Loucy (cell line): ENCODE results near the gene MGA.

Source experiments
- H2AFZ ChIP-seq: fragments of 200-600 bp; sonication (generic); 2 replicates; pipeline ENCODE4 v1.6.0; 2016; ENCODE audit warnings: antibody characterized with exemption, mild to moderate bottlenecking, low read length, moderate library complexity
- H3F3A ChIP-seq: fragments of 200-600 bp; 2 replicates; pipeline ENCODE4 v1.6.0; 2016; ENCODE audit warnings: antibody characterized with exemption, low read depth, mild to moderate bottlenecking
- H3K27me3 ChIP-seq: fragments of 200-600 bp; sonication (generic); 2 replicates; pipeline ENCODE4 v1.6.1; 2014; ENCODE audit warnings: low read length, mild to moderate bottlenecking; ENCODE audit not compliant: insufficient read depth, poor library complexity, severe bottlenecking
- H3K36me3 ChIP-seq: fragments of 200-600 bp; sonication (generic); 2 replicates; pipeline ENCODE4 v1.6.1; 2016; ENCODE audit warnings: low read length; ENCODE audit not compliant: insufficient read depth
- H3K4me1 ChIP-seq: fragments of 200-600 bp; sonication (generic); 2 replicates; pipeline ENCODE4 v1.5.1; 2014; ENCODE audit warnings: low read length, mild to moderate bottlenecking; ENCODE audit not compliant: insufficient read depth, poor library complexity, severe bottlenecking
- H3K4me2 ChIP-seq: fragments of 200-600 bp; sonication (generic); 2 replicates; pipeline ENCODE4 v1.6.0; 2014; ENCODE audit warnings: antibody characterized with exemption, low read length, low read depth, mild to moderate bottlenecking; ENCODE audit not compliant: poor library complexity, severe bottlenecking
- H3K4me3 ChIP-seq: fragments of 200-600 bp; sonication (generic); 2 replicates; pipeline ENCODE4 v1.5.1; 2014; ENCODE audit warnings: low read length, mild to moderate bottlenecking, mixed read lengths; ENCODE audit not compliant: poor library complexity, severe bottlenecking
- H3K79me2 ChIP-seq: fragments of 200-600 bp; sonication (generic); 2 replicates; pipeline ENCODE4 v1.6.1; 2014; ENCODE audit warnings: low read length; ENCODE audit not compliant: insufficient read depth
- H3K9ac ChIP-seq: fragments of 200-600 bp; sonication (generic); 2 replicates; pipeline ENCODE4 v1.6.0; 2014; ENCODE audit warnings: mild to moderate bottlenecking, low read depth, low read length, moderate library complexity; ENCODE audit not compliant: poor library complexity, severe bottlenecking
- H3K9me2 ChIP-seq: fragments of 200-600 bp; sonication (generic); replicated peaks from 2 replicates; pipeline ENCODE4 v1.6.1; 2016; ENCODE audit warnings: low read depth, low read length, mixed read lengths
- H3K9me3 ChIP-seq: fragments of 200-600 bp; sonication (generic); 2 replicates; pipeline ENCODE4 v1.6.1; 2014; ENCODE audit warnings: mild to moderate bottlenecking, antibody characterized with exemption, low read length, low read depth; ENCODE audit not compliant: insufficient read depth
- H4K20me1 ChIP-seq: fragments of 200-600 bp; sonication (generic); 2 replicates; pipeline ENCODE4 v1.6.0; 2014; ENCODE audit warnings: antibody characterized with exemption, low read length, mild to moderate bottlenecking; ENCODE audit not compliant: insufficient read depth, poor library complexity, severe bottlenecking
- EZH2phosphoT487 ChIP-seq: fragments of 200-600 bp; IDR thresholded peaks from 2 replicates; pipeline ENCODE4 v1.6.1; 2018; ENCODE audit warnings: antibody characterized with exemption, mild to moderate bottlenecking, moderate library complexity, borderline replicate concordance
- TF ChIP-seq, protein P1 (sequence below): fragments of 200-600 bp; sonication (generic); conservative IDR thresholded peaks from 2 replicates; pipeline ENCODE4 v1.5.1; 2014; ENCODE audit warnings: mild to moderate bottlenecking, antibody characterized with exemption, low read length

Gene MGA

DNA sequence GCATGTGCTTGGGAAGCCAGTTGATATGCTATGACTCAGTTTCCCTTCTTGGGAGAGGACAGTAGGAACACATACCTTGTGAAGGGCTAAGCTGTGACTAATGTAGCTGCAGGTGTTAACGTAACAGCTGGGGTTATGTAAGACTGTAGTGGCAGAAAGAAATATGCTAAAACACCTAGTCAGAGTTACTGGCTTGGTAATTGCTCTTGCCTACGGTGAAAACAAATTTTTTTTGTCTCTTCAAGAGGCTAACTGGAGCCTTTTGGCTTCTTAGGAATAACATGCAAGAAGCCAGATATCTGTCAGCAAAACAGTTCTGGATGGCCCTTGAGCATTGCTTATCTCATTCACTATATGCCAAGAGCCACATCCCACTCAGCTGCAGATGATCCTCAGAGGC lies 115.4 kb downstream of the MGA start:
- Histone ChIP-seq H3K4me1 (peaks cover 66% of the 10 kb centered on the region), H3K36me3 (no peaks in the 10 kb centered on the region), H3K9me3 (no peaks in the 10 kb centered on the region), H3K4me3 (peak overlapping the region; percentile 95), H3K9me2 (no peaks in the 10 kb centered on the region), H4K20me1 (no peaks in the 10 kb centered on the region), H3F3A (no peaks in the 10 kb centered on the region), H3K9ac (peak overlapping the region; percentile 86), H3K27me3 (no peaks in the 10 kb centered on the region), H3K4me2 (peak overlapping the region; percentile 91), H2AFZ (no peak overlapping the region), H3K79me2 (peaks cover 57% of the 10 kb centered on the region; the same call in 1 of the 2 replicates)
- TF ChIP-seq, protein P1, sequence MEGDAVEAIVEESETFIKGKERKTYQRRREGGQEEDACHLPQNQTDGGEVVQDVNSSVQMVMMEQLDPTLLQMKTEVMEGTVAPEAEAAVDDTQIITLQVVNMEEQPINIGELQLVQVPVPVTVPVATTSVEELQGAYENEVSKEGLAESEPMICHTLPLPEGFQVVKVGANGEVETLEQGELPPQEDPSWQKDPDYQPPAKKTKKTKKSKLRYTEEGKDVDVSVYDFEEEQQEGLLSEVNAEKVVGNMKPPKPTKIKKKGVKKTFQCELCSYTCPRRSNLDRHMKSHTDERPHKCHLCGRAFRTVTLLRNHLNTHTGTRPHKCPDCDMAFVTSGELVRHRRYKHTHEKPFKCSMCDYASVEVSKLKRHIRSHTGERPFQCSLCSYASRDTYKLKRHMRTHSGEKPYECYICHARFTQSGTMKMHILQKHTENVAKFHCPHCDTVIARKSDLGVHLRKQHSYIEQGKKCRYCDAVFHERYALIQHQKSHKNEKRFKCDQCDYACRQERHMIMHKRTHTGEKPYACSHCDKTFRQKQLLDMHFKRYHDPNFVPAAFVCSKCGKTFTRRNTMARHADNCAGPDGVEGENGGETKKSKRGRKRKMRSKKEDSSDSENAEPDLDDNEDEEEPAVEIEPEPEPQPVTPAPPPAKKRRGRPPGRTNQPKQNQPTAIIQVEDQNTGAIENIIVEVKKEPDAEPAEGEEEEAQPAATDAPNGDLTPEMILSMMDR, result no peak
- no peak for TF ChIP-seq EZH2phosphoT487

DNA sequence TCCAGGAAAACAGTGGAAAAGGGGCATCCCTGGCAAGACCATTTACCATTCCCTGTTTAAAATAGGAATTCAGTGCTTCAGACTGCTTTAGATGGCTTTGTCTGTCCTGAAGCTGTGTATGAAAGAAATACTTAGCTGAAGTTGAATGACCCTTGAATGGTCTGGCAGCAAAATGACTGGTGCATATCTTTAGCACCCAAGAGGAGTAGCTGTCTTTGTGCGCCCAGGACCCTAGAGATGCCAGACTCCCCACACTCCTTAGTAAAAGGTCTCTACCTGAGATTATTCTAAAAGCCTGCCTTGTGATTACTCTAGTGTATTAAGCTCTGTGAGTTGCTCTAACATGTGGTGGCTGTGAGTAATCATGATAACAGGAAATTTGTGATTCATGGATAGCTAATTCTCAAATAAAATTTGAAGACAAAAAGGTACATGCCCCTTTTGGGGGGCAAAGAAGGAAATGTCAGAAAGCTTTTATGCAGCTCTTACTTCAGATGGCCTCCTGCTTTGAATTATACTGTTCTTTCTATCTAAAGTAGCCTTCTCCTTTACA lies 117.3 kb downstream of the MGA start:
- H3K79me2 ChIP-seq, result peaks cover 67% of the 10 kb centered on the region
- peak overlapping the region; percentile 86 for H3K9ac ChIP-seq

DNA sequence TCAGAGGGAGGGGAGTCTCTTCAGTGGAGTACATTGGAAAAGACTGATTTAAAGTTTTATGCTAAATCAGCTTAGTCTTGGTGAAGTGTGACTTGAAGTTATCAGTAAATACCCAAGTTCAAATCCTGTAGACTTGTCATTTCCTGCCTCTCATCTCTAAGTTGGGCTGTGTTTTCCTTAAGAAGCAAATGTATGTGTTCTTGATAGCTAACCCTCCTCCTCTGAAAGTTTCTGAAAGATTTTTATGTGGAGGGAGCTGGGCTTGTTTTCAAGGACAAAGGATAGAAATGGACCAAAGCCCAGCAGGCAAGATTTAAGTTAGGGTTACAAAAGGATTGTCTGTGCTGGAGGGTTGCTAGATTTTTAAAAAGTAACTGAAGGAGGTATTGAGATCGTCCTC lies 118.3 kb downstream of the MGA start:
- Histone ChIP-seq H3K79me2 (peaks cover 71% of the 10 kb centered on the region), H3K9me3 (no peaks in the 10 kb centered on the region), H3K9ac (peak overlapping the region; percentile 86), H3K4me1 (peaks cover 82% of the 10 kb centered on the region), H3K4me3 (peak overlapping the region; percentile 95), H4K20me1 (no peaks in the 10 kb centered on the region), H2AFZ (no peak overlapping the region), H3K9me2 (no peaks in the 10 kb centered on the region), H3K4me2 (peak overlapping the region; percentile 91), H3K36me3 (no peaks in the 10 kb centered on the region), H3K27me3 (no peaks in the 10 kb centered on the region), H3F3A (no peaks in the 10 kb centered on the region)
- TF ChIP-seq, protein P1, result no peak
- no peak for TF ChIP-seq EZH2phosphoT487

More for the DNA sequence above, 117.3 kb downstream of the MGA start:
- no peaks in the 10 kb centered on the region for H3K36me3 ChIP-seq
- no peak overlapping the region for H2AFZ ChIP-seq
- H3K9me2 ChIP-seq, result no peaks in the 10 kb centered on the region
- H3K4me1 ChIP-seq, result peaks cover 79% of the 10 kb centered on the region
- H3F3A ChIP-seq, result no peaks in the 10 kb centered on the region
- no peaks in the 10 kb centered on the region for H3K27me3 ChIP-seq
- H3K4me3 ChIP-seq, result peak overlapping the region; percentile 95
- no peaks in the 10 kb centered on the region for H3K9me3 ChIP-seq
- H3K4me2 ChIP-seq, result peak overlapping the region; percentile 91
- TF ChIP-seq EZH2phosphoT487, result no peak
- TF ChIP-seq, protein P1, result no peak
- H4K20me1 ChIP-seq, result no peaks in the 10 kb centered on the region
